ENCODE results near the gene NR3C2.
"Not testable (repeated sequence)": the region's sequence is repeated elsewhere in the genome, so short reads cannot be mapped to it uniquely, and the experiment has no call there.

The NR3C2 gene

DNA sequence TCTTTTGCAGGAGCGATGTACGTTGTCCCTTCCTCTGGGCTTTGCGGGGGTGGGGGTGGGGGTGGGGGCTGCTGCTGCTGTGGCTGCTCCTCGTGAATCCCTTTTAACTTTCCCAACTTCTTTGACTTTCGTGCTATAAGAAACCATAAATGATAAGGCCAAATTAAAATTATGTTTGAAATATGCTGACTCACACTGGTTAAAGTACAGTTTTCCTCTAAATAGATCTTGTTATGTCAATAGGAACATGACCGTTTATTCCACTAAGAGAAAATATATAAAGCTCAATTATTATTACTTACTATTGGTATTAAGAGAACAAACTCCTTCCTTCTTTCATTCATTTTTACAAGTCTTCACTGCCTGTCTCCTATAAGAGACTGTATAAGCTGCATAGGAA lies 287.4 kb downstream of the NR3C2 start:
- no peak for DNase-seq

DNA sequence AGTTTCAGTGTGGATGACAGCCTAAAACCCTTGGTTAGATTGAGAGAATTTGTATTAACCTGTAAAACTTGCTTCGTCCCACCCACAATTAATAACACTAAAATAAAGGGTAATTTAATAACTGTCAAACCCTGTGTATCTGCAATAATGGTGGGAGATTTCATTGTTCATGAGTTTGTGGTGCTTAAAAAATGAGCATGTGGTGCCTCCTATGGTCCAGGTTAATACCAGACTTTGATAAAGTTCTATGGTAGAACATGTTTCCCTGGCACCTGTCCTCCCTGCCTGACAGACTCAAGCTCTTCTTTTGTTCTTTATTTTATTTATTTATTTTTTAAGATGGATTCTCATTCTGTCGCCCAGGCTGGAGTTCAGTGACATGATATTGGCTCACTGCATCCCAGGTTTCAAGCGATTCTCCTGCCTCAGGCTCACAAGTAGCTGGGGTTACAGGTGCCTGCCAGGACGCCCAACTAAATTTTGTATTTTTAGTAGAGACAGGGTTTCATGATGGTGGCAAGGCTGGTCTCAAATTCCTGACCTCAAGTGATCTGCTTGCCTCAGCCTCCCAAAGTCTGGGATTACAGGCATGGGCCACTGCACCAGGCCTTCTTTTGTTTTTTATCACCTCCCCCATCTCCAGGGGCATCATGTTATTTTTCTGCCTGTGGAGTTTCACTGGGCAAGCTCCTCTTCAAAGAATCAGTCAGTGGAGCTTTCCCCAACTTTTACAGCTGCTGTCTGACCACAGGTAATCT lies 289.2 kb downstream of the NR3C2 start:
- no peak for DNase-seq

DNA sequence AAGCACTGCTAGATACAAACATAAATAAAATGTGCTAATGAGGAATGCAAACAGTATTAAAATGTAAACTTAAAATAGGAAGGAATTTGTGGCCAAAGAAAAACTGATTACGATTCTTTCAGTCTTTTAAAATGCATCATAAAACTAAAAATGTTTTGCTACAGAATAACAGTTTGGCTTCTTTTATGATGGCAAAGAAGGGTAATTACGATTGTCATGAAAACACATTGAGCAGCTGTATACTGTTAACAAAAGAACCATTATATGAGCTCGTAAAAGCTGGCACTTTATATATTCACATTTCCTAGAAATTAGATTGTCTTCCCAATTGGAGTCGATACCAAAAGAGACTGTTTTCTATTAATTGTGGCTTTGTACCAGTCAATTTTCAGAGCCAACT lies 290.4 kb downstream of the NR3C2 start:
- no peak for DNase-seq

DNA sequence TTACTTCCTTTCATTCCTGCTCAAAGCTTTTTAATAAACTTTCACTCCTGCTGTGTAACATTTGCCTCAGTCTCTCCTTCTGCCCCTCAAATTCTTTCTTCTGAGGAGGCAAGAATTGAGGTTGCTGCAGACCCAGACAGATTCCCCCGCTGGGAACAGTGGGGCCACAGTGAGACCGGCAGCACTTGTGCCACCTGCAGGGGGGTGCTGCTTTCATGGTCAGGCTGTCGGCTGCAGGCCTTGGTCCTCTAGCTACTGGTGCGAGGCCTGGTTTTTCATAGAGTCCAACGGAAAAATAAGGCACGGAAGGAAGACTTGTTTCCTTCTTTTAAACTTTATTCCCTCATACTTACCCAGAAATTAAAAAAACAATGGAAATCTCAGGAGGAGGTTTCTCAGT lies 296.7 kb downstream of the NR3C2 start:
- DNase-seq: no peak

DNA sequence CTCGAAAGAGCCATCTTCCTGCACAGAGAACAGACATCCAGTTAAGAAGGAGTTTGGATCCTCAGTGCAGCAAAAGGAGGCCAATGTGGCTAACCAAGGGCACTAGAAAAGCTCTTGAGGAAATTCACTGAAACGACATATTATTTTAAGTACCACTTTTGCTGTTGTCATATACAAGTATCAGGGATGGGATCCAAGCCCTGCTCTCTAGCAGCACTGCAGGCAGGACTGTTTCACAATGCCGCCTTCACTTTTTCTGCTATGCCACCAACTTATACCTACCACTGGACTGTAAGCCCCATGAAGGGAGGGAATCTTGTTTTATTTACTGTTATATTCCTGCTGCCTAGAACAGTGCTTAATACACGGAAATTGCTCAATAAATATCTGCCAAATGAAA lies 299.0 kb downstream of the NR3C2 start:
- no peak for DNase-seq

DNA sequence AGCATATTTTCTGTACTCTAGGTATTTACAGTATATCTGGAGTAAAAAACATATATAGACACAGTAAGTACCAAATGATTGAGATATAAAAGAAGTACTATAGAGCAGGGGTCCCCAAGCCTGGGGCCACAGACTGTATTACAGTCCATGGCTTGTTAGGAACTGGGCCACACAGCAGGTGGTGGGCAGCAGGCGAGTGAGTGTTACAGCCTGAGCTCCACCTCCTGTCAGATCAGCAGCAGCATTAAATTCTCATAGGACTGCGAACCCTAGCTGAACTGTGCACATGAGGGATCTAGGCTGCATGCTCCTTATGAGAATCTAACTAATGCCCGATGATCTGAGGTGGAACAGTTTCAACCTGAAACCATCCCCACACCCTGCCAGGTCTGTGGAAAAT lies 300.7 kb downstream of the NR3C2 start:
- no peak for DNase-seq

DNA sequence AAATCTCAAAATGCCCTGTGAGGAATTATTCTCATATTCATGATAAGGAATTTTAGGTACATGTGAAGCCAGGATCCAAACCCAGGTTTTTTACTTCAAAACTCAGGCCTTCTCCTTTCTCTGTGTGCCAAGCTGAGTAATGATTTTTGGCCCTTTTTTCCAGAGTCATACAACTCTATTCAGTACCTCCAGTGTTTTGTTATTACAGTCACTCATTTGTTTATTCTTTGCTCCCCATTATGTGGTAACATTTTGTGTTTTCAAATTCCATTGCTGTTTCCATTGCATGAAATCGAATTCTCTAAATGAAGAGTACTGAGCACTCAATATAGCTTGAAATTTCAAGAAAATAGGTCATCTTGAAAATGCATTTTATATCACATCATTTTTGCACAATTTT lies 315.4 kb downstream of the NR3C2 start:
- no peak for DNase-seq

DNA sequence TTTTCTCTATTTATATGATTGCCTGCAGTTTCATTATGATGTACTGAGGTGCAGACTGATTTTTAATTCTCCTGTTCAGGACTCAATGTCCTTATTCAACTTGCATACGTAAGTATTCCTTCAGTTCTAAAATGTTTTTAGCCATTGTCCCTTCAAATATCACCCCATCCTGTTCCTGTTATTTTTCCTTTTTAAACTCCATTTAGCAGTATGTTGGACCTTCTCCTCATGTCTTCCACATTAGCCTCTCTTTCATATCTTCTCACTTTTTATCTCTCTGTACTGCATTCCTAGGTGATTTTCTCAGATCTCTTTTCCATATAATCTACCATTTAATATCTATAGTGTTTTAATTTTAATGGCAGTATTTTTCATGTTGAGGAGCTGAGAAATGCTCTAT lies 317.7 kb downstream of the NR3C2 start:
- DNase-seq: no peak

DNA sequence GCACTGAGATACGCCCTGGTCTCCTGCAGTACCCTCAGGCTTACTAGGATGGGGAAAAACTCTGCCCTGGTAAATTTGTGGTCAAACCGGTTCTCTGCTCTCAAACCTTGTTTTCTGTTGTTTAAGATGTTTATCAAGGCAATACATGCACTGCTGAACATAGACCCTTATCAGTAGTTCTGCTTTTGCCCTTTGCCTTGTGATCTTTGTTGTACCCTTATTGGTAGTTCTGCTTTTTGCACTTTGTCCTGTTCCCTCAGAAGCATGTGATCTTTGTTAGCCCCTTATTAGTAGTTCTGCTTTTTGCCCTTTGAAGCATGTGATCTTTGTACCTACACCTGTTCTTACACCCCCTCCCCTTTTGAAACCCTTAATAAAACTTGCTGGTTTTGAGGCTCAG lies 319.1 kb downstream of the NR3C2 start:
- not testable (repeated sequence) for DNase-seq

DNA sequence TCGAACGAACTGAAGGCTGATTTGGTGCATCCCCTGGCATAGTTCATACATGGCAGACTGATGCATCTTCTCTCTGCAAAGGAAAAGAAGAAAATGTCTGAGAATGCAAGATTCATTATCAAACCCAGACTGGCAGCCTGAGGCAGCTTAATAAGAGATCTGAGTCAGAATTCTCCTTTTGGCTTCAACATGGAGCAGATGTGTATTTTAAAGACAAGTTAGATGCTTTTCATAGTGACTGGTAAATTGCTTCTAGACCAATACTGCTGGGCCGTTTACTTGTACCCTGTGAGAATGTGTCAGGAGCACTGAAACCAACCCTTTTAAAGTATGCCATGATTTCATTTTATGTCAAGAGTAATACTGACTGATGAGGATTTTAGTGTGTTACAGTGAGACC lies 322.0 kb downstream of the NR3C2 start:
- DNase-seq: no peak

DNA sequence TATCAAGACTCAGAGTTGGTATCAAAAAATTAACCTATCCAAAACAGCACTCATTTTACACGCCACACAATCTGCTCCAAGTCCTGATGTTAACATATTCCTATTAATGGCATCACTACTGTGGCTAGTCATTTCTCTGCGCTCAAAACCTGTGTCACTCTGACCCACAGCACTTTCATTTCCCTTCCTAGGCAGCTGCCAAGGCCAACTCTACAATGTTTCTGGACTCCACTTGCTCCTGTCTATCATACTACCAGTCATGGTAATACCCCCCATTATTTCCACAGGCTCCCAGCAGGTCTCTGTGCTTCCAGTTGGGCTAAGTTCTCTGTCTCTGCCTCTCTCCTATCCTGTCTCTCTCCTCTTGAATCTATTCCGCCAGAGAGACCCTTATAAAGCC lies 323.6 kb downstream of the NR3C2 start:
- DNase-seq: no peak

DNA sequence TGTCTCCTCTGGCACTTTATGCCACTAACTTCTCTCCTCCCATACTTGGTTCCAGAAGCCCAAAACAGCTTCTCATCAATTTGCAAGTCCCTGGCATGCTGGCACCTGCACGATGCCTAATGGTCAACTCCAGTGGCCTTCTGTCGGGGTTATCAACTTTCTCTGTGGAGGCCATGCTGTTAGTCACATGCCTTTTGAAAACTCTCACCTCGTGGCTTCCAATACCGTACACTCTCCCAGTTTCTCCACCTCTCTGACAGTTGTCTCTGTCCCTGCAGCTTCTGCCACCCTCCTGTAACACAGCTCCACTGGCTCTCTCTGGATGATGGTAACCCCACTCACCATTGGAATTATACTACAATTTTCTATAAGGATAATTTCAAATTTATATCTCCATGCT lies 324.0 kb downstream of the NR3C2 start:
- no peak for DNase-seq

DNA sequence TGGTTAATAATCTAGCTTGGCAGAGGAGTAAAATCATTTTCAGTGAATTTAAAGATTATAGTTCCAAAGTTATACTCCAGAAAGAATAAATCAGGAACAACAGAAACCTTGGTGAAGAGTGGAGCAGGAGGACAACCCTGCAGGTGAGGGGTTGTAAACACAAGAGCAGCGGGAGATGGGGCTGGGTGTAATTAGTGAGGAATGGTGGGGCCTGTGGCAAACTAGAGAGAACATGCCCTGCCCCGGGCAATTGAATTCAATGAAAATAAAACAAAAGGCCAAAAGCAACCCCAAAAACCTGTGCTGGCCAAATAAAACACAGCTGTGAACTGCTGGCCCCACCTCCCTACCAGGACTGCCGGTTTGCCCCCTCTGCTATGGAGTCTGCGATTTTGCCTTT lies 325.2 kb downstream of the NR3C2 start:
- no peak for DNase-seq

DNA sequence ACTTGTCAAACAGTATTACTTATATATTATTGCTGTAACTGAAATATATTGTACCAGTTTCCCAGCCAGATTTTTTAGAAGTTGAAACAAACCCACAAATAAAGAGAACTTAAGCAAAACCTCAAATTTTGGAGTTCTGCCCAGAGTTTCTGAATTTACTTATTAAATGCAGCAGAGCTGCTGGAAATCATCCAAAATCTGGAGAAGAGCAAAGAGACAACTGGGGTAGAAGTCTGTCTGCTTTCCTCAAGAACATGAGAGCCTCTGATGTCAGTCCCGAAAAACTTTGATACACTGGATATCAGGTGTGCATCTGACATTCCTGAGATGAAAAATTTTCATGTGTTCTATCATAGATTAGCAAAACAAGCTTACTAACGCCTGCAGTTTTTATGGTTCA lies 325.9 kb downstream of the NR3C2 start:
- no peak for DNase-seq

DNA sequence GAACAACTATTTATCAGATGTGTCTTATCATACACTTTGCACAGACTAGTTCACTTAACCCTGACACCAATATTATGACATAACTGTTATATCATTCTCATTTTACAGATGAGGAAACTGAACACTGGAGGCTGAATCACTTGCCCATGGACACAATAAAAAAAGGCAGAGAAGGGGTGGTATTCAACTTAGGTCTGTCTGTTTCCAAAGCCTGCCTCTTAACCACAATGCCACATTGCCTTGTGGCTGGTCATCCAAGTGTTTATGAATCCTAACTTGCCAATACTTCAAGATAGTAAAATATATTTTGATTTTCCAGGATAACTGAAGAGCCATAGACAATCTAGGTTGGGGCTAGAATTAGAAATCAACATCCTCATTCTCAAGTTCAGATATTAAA lies 327.8 kb downstream of the NR3C2 start:
- DNase-seq: no peak

DNA sequence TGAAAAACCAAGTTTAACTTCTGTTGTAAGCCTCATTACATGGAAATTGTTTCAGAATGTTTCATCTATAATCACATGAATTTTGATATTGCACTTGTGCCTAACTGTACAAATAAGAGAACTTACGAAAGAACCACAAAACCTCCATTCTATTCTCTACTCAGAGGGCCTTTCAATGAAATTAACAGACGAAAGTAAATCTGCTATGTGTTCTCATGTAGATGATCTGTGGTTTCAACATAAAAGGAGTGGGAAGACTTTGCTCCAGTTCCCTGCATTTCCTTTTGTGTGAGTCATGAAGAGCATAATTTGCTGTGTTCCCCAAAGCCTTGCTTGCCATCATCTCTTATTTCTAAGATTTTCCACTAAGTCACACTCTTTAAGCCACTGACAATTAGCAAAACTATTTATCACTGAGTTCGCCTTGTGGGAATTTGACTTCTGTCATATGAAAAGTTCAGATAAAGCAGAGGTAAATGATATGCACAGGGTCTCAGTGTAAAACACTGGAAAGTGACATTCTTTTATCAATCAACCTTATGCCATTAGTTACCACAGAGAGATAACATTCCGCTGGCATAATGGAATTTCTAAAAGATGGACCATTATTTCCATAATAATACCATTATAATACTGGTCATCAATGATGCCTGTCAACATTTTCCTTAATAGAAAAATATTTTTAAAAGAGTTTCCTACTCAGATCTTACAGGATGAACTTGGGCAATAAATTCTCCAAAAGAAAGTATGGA lies 329.8 kb downstream of the NR3C2 start:
- peak; percentile 61 to 73 for DNase-seq

DNA sequence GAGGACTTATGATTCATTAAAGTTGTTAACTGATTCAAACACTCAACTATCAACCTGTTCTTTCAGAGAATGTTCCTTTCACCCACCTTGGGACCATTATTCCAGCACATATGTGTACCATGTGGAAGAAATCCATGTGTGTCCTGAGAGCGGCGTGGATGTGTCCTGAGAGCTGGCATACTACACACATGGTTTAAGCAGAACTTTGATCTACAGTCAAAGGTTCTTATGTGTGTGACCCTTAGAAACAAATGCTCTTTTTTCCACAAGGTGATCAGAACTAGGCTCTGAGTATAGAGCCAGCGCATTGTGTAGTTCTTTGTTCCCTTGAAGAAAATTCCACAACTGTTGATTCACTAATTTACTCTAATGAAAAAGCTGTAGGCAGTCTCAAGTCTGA lies 332.0 kb downstream of the NR3C2 start:
- no peak for DNase-seq

DNA sequence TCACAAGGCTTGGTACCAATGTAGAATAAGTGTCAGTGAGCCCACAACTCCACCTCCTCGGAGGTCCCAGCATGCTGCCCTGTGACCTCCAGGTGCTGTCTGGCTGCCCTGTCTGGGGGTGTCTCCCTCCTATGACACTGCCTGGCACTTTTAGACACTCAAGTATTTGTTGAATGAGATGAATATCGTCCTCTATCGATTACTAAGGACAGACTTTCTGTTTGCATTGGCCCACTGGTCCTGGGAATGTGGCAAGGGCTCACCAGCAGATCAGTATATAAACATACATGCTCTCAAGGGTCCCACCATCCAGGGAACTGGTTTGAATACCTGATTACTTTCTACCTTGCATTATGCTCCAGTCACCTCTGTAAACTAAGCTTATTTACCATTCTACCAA lies 333.0 kb downstream of the NR3C2 start:
- no peak for DNase-seq

DNA sequence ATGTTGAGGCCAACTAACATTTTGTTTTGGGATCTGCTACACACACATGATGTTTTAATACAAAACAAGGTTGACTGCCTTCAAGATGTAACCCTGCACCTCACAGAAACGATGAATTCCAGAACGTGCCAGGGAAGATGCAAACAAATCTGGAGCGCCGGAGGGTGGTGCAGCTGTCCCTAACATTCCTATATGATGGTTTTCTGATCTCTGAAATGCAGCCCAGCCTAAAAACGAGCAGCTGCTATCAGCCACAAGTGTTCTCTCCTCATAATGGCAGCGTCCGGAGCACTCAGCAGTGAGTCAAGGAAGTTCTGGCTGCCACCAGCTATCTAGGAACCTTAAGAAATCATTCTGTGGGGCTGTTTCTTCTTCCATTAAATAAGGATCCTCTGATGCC lies 333.4 kb downstream of the NR3C2 start:
- DNase-seq: no peak

DNA sequence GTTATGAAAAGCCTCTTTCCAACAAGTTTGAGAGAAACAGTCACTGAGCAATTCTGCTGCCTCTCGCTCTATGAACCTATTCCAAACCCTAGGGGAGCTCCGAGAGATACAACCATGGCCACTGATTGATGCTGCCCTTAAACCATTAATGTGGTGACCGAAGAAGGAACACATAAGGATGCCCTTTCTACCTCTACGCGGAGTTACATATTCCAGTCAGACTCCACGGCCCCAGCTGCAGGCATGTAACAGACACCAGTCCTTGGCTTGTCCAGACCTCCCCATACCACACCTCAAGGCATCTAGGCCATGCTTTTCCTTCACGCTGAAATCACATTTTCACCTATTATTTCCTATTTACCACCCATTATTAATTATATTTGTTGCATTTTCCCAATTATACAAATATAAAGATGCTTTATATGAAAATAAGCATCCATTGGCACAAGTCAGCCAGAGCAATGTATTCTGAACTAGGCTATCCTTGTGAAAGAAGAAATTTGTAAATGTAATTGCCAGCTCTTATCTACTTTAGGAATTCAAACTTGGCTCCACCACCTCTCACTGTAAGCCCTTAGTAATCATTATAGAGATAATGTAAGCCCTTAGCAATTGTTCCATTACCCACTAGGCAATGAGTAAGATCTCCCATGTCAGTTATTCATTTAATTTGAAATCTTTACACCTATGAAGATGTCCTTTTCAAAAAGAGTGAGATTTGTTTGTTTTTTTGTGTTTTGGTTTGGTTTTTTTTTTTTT lies 338.4 kb downstream of the NR3C2 start:
- DNase-seq: no peak

DNA sequence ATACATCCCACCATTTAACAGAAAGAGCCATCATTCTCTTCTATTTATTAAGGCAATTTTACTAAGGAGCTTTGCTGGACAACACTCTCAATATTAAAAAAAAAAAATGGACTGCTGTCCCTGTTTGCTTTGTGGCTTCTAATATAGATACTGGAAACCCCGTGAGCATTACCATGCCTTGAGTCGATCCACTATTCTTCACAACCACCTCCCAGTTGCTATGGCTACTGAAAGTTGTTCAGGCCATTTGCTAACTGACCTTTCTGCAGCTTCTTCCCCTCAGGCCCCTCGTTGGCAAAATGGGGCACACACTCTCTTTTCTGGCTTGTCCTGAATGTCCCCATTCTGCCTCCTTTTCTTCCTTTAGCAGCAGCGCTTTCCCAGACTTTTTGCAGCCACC lies 340.4 kb downstream of the NR3C2 start:
- DNase-seq: no peak

DNA sequence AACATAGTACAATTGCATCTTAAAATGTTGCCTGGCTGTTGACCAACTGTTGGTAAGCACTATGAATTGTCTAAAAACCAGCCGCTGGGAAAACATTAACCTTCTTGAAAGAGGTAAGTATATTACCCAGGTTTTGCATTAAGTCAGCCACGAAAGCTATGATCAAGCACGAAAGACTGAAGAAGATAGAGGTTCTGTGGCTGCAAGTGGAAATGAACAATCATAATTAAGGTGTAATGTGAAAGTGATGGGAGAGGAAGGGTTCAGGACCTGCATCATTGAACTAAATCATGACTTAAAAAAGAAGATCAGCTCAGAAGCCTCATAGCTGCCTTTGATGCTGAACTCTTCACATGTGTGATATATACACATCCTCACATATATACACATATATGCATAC lies 341.0 kb downstream of the NR3C2 start:
- no peak for DNase-seq

DNA sequence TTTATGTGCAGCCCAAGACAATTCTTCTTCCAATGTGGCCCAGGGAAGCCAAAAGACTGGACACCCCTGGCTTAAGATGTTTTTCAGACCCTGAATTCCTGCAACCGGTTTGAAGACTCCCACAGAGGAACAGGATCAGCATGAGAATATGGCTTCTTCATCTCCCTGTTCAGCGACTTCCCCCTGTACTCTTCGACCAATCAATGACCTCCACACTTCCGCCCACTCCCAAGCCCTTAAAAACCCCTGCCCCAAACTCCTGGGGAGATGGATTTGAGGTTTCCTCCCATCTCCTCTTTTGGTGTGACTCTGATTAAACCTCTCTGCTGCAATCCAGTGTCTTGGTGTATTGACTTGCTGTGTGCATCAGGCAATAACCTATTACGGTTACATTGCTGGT lies 344.4 kb downstream of the NR3C2 start:
- DNase-seq: no peak

DNA sequence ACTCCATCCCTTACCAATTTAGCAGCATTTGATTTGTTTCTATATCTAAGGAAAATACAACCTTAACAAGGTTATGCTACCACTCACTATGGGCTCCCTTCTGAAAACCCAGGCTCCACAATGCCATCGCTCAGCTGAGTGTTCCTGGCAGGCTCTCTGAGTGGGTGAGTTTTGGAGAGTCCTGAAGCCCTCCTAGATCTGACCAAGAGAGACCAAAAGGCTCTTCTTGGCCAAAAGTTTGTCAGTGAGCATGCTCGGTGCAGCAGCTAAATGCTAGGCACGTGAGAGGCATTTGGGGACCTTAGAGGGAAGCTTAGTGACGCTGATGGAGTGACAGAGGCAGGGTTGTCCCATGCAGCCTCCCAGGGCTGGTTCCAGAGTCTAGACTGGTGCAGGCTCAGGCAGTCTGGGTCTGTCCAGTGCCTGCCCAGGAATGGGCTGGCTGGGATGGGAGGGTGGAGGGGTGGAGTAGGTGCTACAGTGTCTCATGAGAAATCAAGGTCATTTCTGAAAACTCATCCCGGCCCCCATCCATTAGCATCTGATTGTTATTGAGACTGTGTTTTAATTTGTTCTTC lies 346.8 kb downstream of the NR3C2 start:
- DNase-seq: no peak

Measured in inflammatory macrophage treated with lipopolysaccharide for 1 hour (primary cell).